Vagina (tissue), 2 donors: ENCODE measurements around the gene ARHGAP44. TPM values are rescaled to one million over a fixed set of nuclear protein-coding genes. Genes with fewer than 3 reads are reported as not detected.
A peak's percentile ranks its signal among the peaks of the same experiment; 100 is the strongest.

Source experiments
- DNase-seq, 2 donors: peaks; one replicate each; pipeline ENCODE4 v3.0.0-alpha.2; 2017; ENCODE audit errors: extremely low spot score in 2 of 2
- H3K27ac ChIP-seq: fragments of 200-600 bp; sonication (generic); one replicate; pipeline ENCODE4 v1.5.1; 2019
- H3K27me3 ChIP-seq: fragments of 200-600 bp; sonication (generic); one replicate; pipeline ENCODE4 v1.5.1; 2019
- H3K36me3 ChIP-seq, 2 donors: fragments of 200-600 bp; sonication (generic); one replicate each; pipeline ENCODE4 v1.5.1; 2017 to 2019
- H3K4me1 ChIP-seq: fragments of 200-600 bp; sonication (generic); one replicate; pipeline ENCODE4 v1.5.1; 2019
- H3K4me3 ChIP-seq, 2 donors: fragments of 200-600 bp; sonication (generic); 1 replicate in 1 of 2; 2 replicates in 1 of 2; pipeline ENCODE4 v1.5.1; 2016 to 2019
- H3K9me3 ChIP-seq: fragments of 200-600 bp; sonication (generic); one replicate; pipeline ENCODE4 v1.5.1; 2019
- CTCF ChIP-seq, 3 experiments: fragments of 450-650 bp in 2 of 3; fragments of 200-600 bp in 1 of 3; sonication (generic) in 1 of 3; IDR thresholded peaks; one replicate each; pipeline ENCODE4 v1.5.1; 2017 to 2019; ENCODE audit warnings: antibody characterized with exemption in 3 of 3, mild to moderate bottlenecking in 2 of 3, moderate library complexity in 2 of 3
- POLR2A ChIP-seq, 2 donors: fragments of 450-650 bp; IDR thresholded peaks; one replicate each; pipeline ENCODE4 v1.6.1; 2017; ENCODE audit warnings: antibody characterized with exemption in 2 of 2, mild to moderate bottlenecking in 2 of 2, moderate library complexity in 2 of 2
- POLR2AphosphoS5 ChIP-seq, 2 donors: sonication (generic); formaldehyde crosslinking; IDR thresholded peaks; one replicate each; pipeline ENCODE4 v1.9.0; 2017; ENCODE audit warnings: antibody characterized with exemption in 2 of 2, mild to moderate bottlenecking in 2 of 2, low read depth in 1 of 2; ENCODE audit not compliant: insufficient read depth in 1 of 2
- intact Hi-C: fragments of 100-400 bp; cut with DNase I; formaldehyde crosslinking; loops from one replicate; pipeline ENCODE4 v1.15.1; 2023
- total RNA-seq: library from RNA; depleted of rRNA; stranded (reverse); fragments of >200 nt; gene quantifications from one replicate; pipeline ENCODE4 v1.2.3, GENCODE V29; 2016

The ARHGAP44 gene
- total RNA-seq, 1 donor from 2014 or later = 3.2 TPM

GRCh38 chr17:12813664-12814063, 24.4 kb downstream of the ARHGAP44 start:
- no peak overlapping the region for H3K4me3 ChIP-seq
- no peaks in the 10 kb centered on the region for H3K36me3 ChIP-seq
- H3K27ac ChIP-seq = no peak overlapping the region
- no peaks in the 10 kb centered on the region for H3K9me3 ChIP-seq
- TF ChIP-seq POLR2A (IDR thresholded peaks at IDR 0.05) (no peak), CTCF (IDR thresholded peaks at IDR 0.05) (no peak), POLR2AphosphoS5 (IDR thresholded peaks at IDR 0.05; ENCODE audit: insufficient read depth in 1 of 2, low read depth in 1 of 2) (no peak)
- H3K4me1 ChIP-seq = no peaks in the 10 kb centered on the region
- intact Hi-C loops = no loop called here
- H3K27me3 ChIP-seq = no peaks in the 10 kb centered on the region
- DNase-seq = no peak

- no peak for DNase-seq
- Histone ChIP-seq H3K4me3 (no peak overlapping the region), H3K36me3 (no peaks in the 10 kb centered on the region), H3K27ac (no peak overlapping the region), H3K27me3 (no peaks in the 10 kb centered on the region), H3K4me1 (no peaks in the 10 kb centered on the region), H3K9me3 (no peaks in the 10 kb centered on the region)
- TF ChIP-seq CTCF (IDR thresholded peaks at IDR 0.05) = no peak
- intact Hi-C loops = no loop called here
These were observed 25.4 kb downstream of the ARHGAP44 start for GRCh38 chr17:12814718-12815117.

GRCh38 chr17:12815642-12816141, 26.4 kb downstream of the ARHGAP44 start:
- Histone ChIP-seq H3K4me3 (no peak overlapping the region), H3K36me3 (no peaks in the 10 kb centered on the region), H3K27me3 (no peaks in the 10 kb centered on the region), H3K9me3 (no peaks in the 10 kb centered on the region), H3K27ac (no peak overlapping the region), H3K4me1 (no peaks in the 10 kb centered on the region)
- TF ChIP-seq POLR2AphosphoS5 (IDR thresholded peaks at IDR 0.05; ENCODE audit: insufficient read depth in 1 of 2, low read depth in 1 of 2) (no peak), CTCF (IDR thresholded peaks at IDR 0.05) (no peak), POLR2A (IDR thresholded peaks at IDR 0.05) (no peak)
- no peak for DNase-seq
- intact Hi-C loops = no loop called here

- H3K27me3 ChIP-seq = no peaks in the 10 kb centered on the region
- no peaks in the 10 kb centered on the region for H3K9me3 ChIP-seq
- no peak overlapping the region for H3K27ac ChIP-seq
- DNase-seq = no peak
- TF ChIP-seq CTCF (IDR thresholded peaks at IDR 0.05) (no peak), POLR2AphosphoS5 (IDR thresholded peaks at IDR 0.05; ENCODE audit: insufficient read depth in 1 of 2, low read depth in 1 of 2) (peak in 1 of 2 donors; percentile 44), POLR2A (IDR thresholded peaks at IDR 0.05) (no peak)
- H3K4me1 ChIP-seq = peaks cover 14% of the 10 kb centered on the region
- no peaks in the 10 kb centered on the region for H3K36me3 ChIP-seq
- H3K4me3 ChIP-seq = no peak overlapping the region
- intact Hi-C loops = no loop called here
These were observed 32.2 kb downstream of the ARHGAP44 start for GRCh38 chr17:12821376-12821940.

- no peak overlapping the region for H3K27ac ChIP-seq
- no peaks in the 10 kb centered on the region for H3K36me3 ChIP-seq
- no peak overlapping the region for H3K4me3 ChIP-seq
- intact Hi-C loops = no loop called here
- peaks cover 8% of the 10 kb centered on the region for H3K4me1 ChIP-seq
- DNase-seq = no peak
- TF ChIP-seq POLR2A (IDR thresholded peaks at IDR 0.05) (no peak), POLR2AphosphoS5 (IDR thresholded peaks at IDR 0.05; ENCODE audit: insufficient read depth in 1 of 2, low read depth in 1 of 2) (no peak), CTCF (IDR thresholded peaks at IDR 0.05) (no peak)
- no peaks in the 10 kb centered on the region for H3K9me3 ChIP-seq
- no peaks in the 10 kb centered on the region for H3K27me3 ChIP-seq
These were observed 37.1 kb downstream of the ARHGAP44 start for GRCh38 chr17:12826431-12826830.
